K562 (cell line): ENCODE data around the gene VAMP8. TPM values are rescaled to one million over a fixed set of nuclear protein-coding genes. Genes with fewer than 3 reads are reported as not detected.

Experiments used
- ATAC-seq: fragments of 200-7000 bp; cut with Tn5 transposase; 3 replicates; pipeline ENCODE4 v1.9.1; 2020; ENCODE audit warnings: moderate library complexity
- BruUV-seq: library from RNA; stranded (reverse); fragments of 400-500 nt; replicated peaks from 2 replicates; lab custom pipeline; 2021; lab: Mats Ljungman, UMichigan
- CTCF ChIA-PET: fragments of 300-600 bp; formaldehyde crosslinking; extraction: SDS; loops from one replicate; lab custom pipeline; 2021; ENCODE audit warnings: low intra/inter-chr PET ratio; lab: Yijun Ruan, JAX
- POLR2A ChIA-PET: fragments of 300-600, 350-650 bp; sonication (Branson Sonifier 250); formaldehyde crosslinking; extraction: SDS; loops from one replicate; lab custom pipeline; 2021; ENCODE audit warnings: antibody characterized with exemption, inconsistent platforms; lab: Yijun Ruan, JAX
- DNase-seq, 4 experiments: peaks; one replicate each; pipeline versions ENCODE4 v3.0.0 to v3.0.0-alpha.2; 2011 to 2018; ENCODE audit warnings: low spot score in 3 of 4, mixed read lengths in 3 of 4; ENCODE audit errors: extremely low read depth in 1 of 4
- FAIRE-seq: peaks from 2 replicates; lab custom pipeline; 2011; peaks lifted over from hg19 to GRCh38; lab: Jason Lieb, UNC
- H2AFZ ChIP-seq: 2 replicates; pipeline ENCODE4 v1.6.0; 2011; ENCODE audit warnings: low read depth, low read length, control low read depth, inconsistent platforms
- H3K27ac ChIP-seq: fragments of 200-600 bp; 3 replicates; pipeline ENCODE4 v1.8.0; 2011; ENCODE audit warnings: low read depth, mild to moderate bottlenecking, control low read depth, inconsistent platforms, low read length, moderate library complexity, mixed read lengths; ENCODE audit errors: extremely low read depth
- H3K27me3 ChIP-seq, 2 experiments: fragments of 300-600 bp in 1 of 2; 2 replicates in 1 of 2; 3 replicates in 1 of 2; pipeline versions ENCODE4 v1.6.0 to v1.8.0; 2011; ENCODE audit warnings: inconsistent platforms in 2 of 2, low read length in 2 of 2, mild to moderate bottlenecking in 1 of 2, mixed read lengths in 1 of 2, moderate library complexity in 1 of 2; ENCODE audit not compliant: control insufficient read depth in 2 of 2, insufficient read depth in 2 of 2
- H3K36me3 ChIP-seq: fragments of 300-600 bp; 3 replicates; pipeline ENCODE4 v1.8.0; 2011; ENCODE audit warnings: mild to moderate bottlenecking, low read length, inconsistent platforms; ENCODE audit not compliant: control insufficient read depth, insufficient read depth
- H3K4me1 ChIP-seq, 2 experiments: fragments of 200-600 bp in 1 of 2; replicated peaks in 1 of 2; 2 replicates in 1 of 2; 3 replicates in 1 of 2; pipeline versions ENCODE4 v1.5.1 to v1.8.0; 2011; ENCODE audit warnings: inconsistent platforms in 2 of 2, low read length in 2 of 2, mild to moderate bottlenecking in 1 of 2, mixed read lengths in 1 of 2, moderate library complexity in 1 of 2; ENCODE audit not compliant: control insufficient read depth in 2 of 2, insufficient read depth in 2 of 2
- H3K4me2 ChIP-seq: 2 replicates; pipeline ENCODE4 v1.6.1; 2011; ENCODE audit warnings: low read length, control low read depth, inconsistent platforms, mixed read lengths; ENCODE audit not compliant: insufficient read depth
- H3K4me3 ChIP-seq: fragments of 200-600 bp; sonication (generic), shearing (Covaris generic); 2 replicates; pipeline ENCODE4 v1.5.1; 2016; ENCODE audit warnings: control low read depth, inconsistent platforms
- H3K79me2 ChIP-seq: fragments of 200-600 bp; 3 replicates; pipeline ENCODE4 v1.8.0; 2011; ENCODE audit warnings: low read length, inconsistent platforms; ENCODE audit not compliant: control insufficient read depth, insufficient read depth
- H3K9ac ChIP-seq, 2 experiments: 2 replicates each; pipeline versions ENCODE4 v1.6.0 to v1.6.1; 2011; ENCODE audit warnings: low read depth in 2 of 2, low read length in 2 of 2, control low read depth in 1 of 2, inconsistent platforms in 1 of 2, mild to moderate bottlenecking in 1 of 2, mixed read lengths in 1 of 2; ENCODE audit not compliant: insufficient read depth in 1 of 2
- H3K9me1 ChIP-seq: one replicate; pipeline ENCODE4 v1.6.0; 2011; ENCODE audit warnings: inconsistent platforms, mild to moderate bottlenecking, low read length, moderate library complexity; ENCODE audit not compliant: control insufficient read depth, insufficient read depth
- H3K9me3 ChIP-seq: replicated peaks from 2 replicates; pipeline ENCODE4 v1.5.1; 2011; ENCODE audit warnings: low read depth, low read length, inconsistent platforms; ENCODE audit not compliant: control insufficient read depth, insufficient read depth
- H4K20me1 ChIP-seq: replicated peaks from 2 replicates; pipeline ENCODE4 v1.6.1; 2011; ENCODE audit warnings: low read length, inconsistent platforms, mixed read lengths; ENCODE audit not compliant: control insufficient read depth, insufficient read depth
- ETV5 ChIP-seq: sonication (generic); formaldehyde crosslinking; IDR thresholded peaks from 2 replicates; pipeline ENCODE4 v1.4.0; 2020; ENCODE audit warnings: low read depth, mild to moderate bottlenecking, missing genetic modification reagents
- HEY1 ChIP-seq: fragments of 250-450 bp; sonication (Bioruptor Pico); IDR thresholded peaks from 2 replicates; pipeline ENCODE4 v1.5.0; 2020; ENCODE audit warnings: mild to moderate bottlenecking, moderate library complexity, borderline replicate concordance
- IFI16 ChIP-seq: fragments of 250-450 bp; sonication (Bioruptor Pico); IDR thresholded peaks from 2 replicates; pipeline ENCODE4 v2.1.2; 2022; ENCODE audit warnings: mild to moderate bottlenecking, inconsistent platforms
- MEF2D ChIP-seq: conservative IDR thresholded peaks from 2 replicates; pipeline ENCODE4 v1.6.1; 2016; ENCODE audit warnings: low read depth, missing genetic modification characterization, missing compliant biosample characterization
- MIER1 ChIP-seq: fragments of 450-650 bp; IDR thresholded peaks from 2 replicates; pipeline ENCODE4 v1.6.1; 2016; ENCODE audit warnings: antibody characterized with exemption, mild to moderate bottlenecking, low read depth
- STAG1 ChIP-seq: sonication (generic); formaldehyde crosslinking; IDR thresholded peaks from 2 replicates; pipeline ENCODE4 v1.5.0; 2020; ENCODE audit warnings: missing genetic modification reagents, borderline replicate concordance
- WGBS: fragments of 100-300 bp; shearing (Covaris generic); methylation state at CpG from one replicate; pipeline ENCODE4 v1.1.6; 2016; ENCODE audit warnings: low coverage, mixed read lengths; ENCODE audit not compliant: insufficient coverage; ENCODE audit errors: missing lambda C conversion rate; 5-methylcytosine and 5-hydroxymethylcytosine counted together
- in situ Hi-C: fragments of 300-500 bp; cut with MboI; formaldehyde crosslinking; loops from 4 replicates; pipeline ENCODE4 v1.15.0; 2018; ENCODE audit warnings: inconsistent platforms, mixed read lengths
- intact Hi-C: fragments of 100-400 bp; cut with micrococcal nuclease; formaldehyde crosslinking; loops from 2 replicates; pipeline ENCODE4 v1.14.2; 2022
- polyA plus RNA-seq, 8 experiments: library from polyadenylated mRNA; depleted of rRNA in 4 of 8; stranded (reverse) in 5 of 8; unstranded in 3 of 8; fragments of >200 nt; fragmentation: Nextera tagmentation in 2 of 8; fragmentation: Illumina TruSeq in 1 of 8; extraction: Ambion mirVana in 2 of 8; extraction: Trizol in 1 of 8; gene quantifications; 2 replicates each; pipeline versions ENCODE4 v1.2.1 to v1.2.3, GENCODE V29; 2011 to 2014; ENCODE audit warnings: inconsistent platforms in 1 of 8, missing spikeins in 1 of 8
- total RNA-seq, 7 experiments: library from RNA; depleted of rRNA in 6 of 7; stranded (reverse); fragments of >200 nt in 6 of 7; fragmentation: Illumina TruSeq in 2 of 7; extraction: Trizol in 2 of 7; gene quantifications; 2 replicates each; pipeline versions ENCODE4 v1.2.1 to v1.2.3, GENCODE V29; 2011 to 2021; ENCODE audit warnings: low replicate concordance in 1 of 7

Gene VAMP8
- total and polyA plus RNA-seq, 9 of the 15 experiments (the other 6 are each of a cell fraction or from before 2014, with no cell fraction given): 107 to 571 (median 248) TPM

DNA sequence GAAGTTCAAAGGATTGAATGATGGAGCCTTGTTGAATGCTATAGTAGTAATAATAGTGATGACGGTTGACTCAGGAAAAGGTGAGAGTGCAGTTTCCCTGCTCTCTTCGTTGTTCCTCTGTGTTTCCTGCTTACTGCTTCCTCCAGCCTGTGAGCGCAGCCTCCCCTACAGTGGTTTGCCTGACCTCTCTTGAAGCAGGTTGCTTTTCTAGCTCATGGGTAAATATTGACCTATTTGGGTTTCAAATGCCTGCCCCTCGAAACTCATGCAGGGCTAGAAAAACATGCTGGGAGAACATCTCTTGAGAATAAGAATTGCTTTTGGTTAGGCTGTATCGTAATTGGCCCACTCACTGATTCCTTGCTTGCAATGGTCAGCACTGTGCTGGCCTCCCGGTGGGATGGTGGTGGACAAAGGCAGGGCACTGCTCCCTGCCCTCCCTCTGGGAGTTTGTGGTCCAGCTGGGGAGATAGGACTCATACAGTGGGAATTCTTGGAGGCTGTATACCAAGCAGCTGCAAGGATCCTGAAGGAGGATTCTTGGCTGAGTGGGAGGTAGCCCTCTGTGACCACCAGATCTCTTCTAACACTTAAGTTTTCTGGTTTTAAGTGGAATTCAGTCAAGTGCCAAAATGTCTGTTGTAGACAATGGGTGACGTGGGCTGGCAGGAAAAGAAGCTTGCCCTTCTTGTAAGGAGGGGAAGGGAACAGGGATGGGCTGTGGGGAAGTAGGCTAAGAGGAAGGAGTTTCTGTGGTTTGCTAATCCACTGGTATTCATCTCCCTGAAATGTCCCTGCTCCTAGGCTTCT lies 12.8 kb downstream of the VAMP8 start:
- TF ChIP-seq MIER1 (no peak), HEY1 (CRISPR knock-in tag) (no peak), ETV5 (CRISPR knock-in tag) (no peak), IFI16 (CRISPR knock-in tag) (no peak), MEF2D (no peak), STAG1 (CRISPR knock-in tag) (no peak)
- TF ChIP-seq, all 486 proteins: peak for 0
- 63% methylated on average over 7 of the region's 7 CpGs for WGBS
- DNase-seq (no peak), ATAC-seq (no peak), FAIRE-seq (no peak)
- H3K4me1 ChIP-seq: peaks cover 31 to 34% of the 10 kb centered on the region in 2 experiments
- H3K9me3 ChIP-seq: no peaks in the 10 kb centered on the region
- no peaks in the 10 kb centered on the region for H3K27me3 ChIP-seq
- no peak overlapping the region for H3K27ac ChIP-seq
- CTCF ChIA-PET: no interaction called here
- intact Hi-C loops (no loop called here), in situ Hi-C loops (no loop called here)
- H3K36me3 ChIP-seq: no peaks in the 10 kb centered on the region
- no peak overlapping the region for H3K4me3 ChIP-seq
- H3K9me1 ChIP-seq: peaks cover 6% of the 10 kb centered on the region
- no peak overlapping the region for H2AFZ ChIP-seq
- BruUV-seq: no TSS peak
- no peak overlapping the region for H3K4me2 ChIP-seq
- peak overlapping the region in 1 of 2 experiments; percentile 72; a peak in 1 of 4 replicates for H3K9ac ChIP-seq
- peaks cover 9% of the 10 kb centered on the region; the same call in 2 of the 3 replicates for H3K79me2 ChIP-seq
- POLR2A ChIA-PET: interaction anchor here (0.6 to 2.7 kb wide), 5 partner anchors 11 to 52 kb away, joined by 3 to 25 read pairs (median 3); partner anchors contain the start of genes MAT2A, TMEM150A and VAMP8
- H4K20me1 ChIP-seq: no peaks in the 10 kb centered on the region
